ENCODE measurements around the gene RHOJ.

RHOJ gene

GRCh38 chr14:63328787-63329737, 124.8 kb downstream of the RHOJ start:
- in situ Hi-C loops (cut with MboI; ENCODE audit: low pct_unique_long_range_greater_than_20kb, low sequenced_read_pairs), result no loop called here
- DNase-seq, result no peak

GRCh38 chr14:63342371-63342770, 138.1 kb downstream of the RHOJ start:
- in situ Hi-C loops (cut with MboI; ENCODE audit: low pct_unique_long_range_greater_than_20kb, low sequenced_read_pairs), result no loop called here
- no peak for DNase-seq

All from KBM-7 (cell line).